ENCODE measurements around the gene ALDH7A1.
"Not testable (repeated sequence)": the region's sequence is repeated elsewhere in the genome, so short reads cannot be mapped to it uniquely, and the experiment has no call there.

Gene ALDH7A1

GRCh38 chr5:126591549-126591948 is 3.5 kb downstream of the ALDH7A1 start:
- DNase-seq: no peak

- DNase-seq: no peak
Measured at GRCh38 chr5:126589536-126590297, 5.3 kb downstream of the ALDH7A1 start.

- DNase-seq: no peak
Measured at GRCh38 chr5:126587551-126588390, 7.2 kb downstream of the ALDH7A1 start.

GRCh38 chr5:126583761-126584160 is 11.3 kb downstream of the ALDH7A1 start:
- DNase-seq: no peak

GRCh38 chr5:126579716-126580115 is 15.3 kb downstream of the ALDH7A1 start:
- no peak for DNase-seq

- DNase-seq: no peak
Measured at GRCh38 chr5:126577415-126577814, 17.6 kb downstream of the ALDH7A1 start.

- no peak for DNase-seq
Measured at GRCh38 chr5:126576974-126577373, 18.0 kb downstream of the ALDH7A1 start.

- no peak for DNase-seq
Measured at GRCh38 chr5:126575644-126576043, 19.4 kb downstream of the ALDH7A1 start.

- no peak for DNase-seq
Measured at GRCh38 chr5:126568206-126568755, 26.7 kb downstream of the ALDH7A1 start.

- DNase-seq: no peak
Measured at GRCh38 chr5:126562823-126563222, 32.2 kb downstream of the ALDH7A1 start.

- DNase-seq: no peak
Measured at GRCh38 chr5:126561908-126562307, 33.1 kb downstream of the ALDH7A1 start.

GRCh38 chr5:126555101-126555500 is 39.9 kb downstream of the ALDH7A1 start:
- DNase-seq: not testable (repeated sequence)

- DNase-seq: no peak
Measured at GRCh38 chr5:126552614-126553013, 42.4 kb downstream of the ALDH7A1 start.

- no peak for DNase-seq
Measured at GRCh38 chr5:126544087-126544740, 50.8 kb downstream of the ALDH7A1 start.

- DNase-seq: no peak
Measured at GRCh38 chr5:126543660-126544059, 51.4 kb downstream of the ALDH7A1 start.

- no peak for DNase-seq
Measured at GRCh38 chr5:126543009-126543408, 52.0 kb downstream of the ALDH7A1 start.

- DNase-seq: no peak
Measured at GRCh38 chr5:126542441-126542840, 52.6 kb downstream of the ALDH7A1 start.

- DNase-seq: no peak
Measured at GRCh38 chr5:126540631-126541030, 54.4 kb downstream of the ALDH7A1 start.

GRCh38 chr5:126538579-126538978 is 56.4 kb downstream of the ALDH7A1 start:
- no peak for DNase-seq

- DNase-seq: no peak
Measured at GRCh38 chr5:126536874-126537273, 58.1 kb downstream of the ALDH7A1 start.

- no peak for DNase-seq
Measured at GRCh38 chr5:126535856-126536545, 59.0 kb downstream of the ALDH7A1 start.

GRCh38 chr5:126534553-126534952 is 60.5 kb downstream of the ALDH7A1 start:
- no peak for DNase-seq
